Panc1 (cell line): ENCODE results near the gene PLCB1. TPM values are rescaled to one million over a fixed set of nuclear protein-coding genes. Genes with fewer than 3 reads are reported as not detected.

Experiments used
- ATAC-seq: fragments of 200-7000 bp; cut with Tn5 transposase; 2 replicates; pipeline ENCODE4 v1.9.1; 2020; ENCODE audit warnings: mild to moderate bottlenecking, moderate library complexity
- BruUV-seq: library from RNA; stranded (reverse); fragments of 400-500 nt; replicated peaks from 2 replicates; lab custom pipeline; 2021; lab: Mats Ljungman, UMichigan
- CTCF ChIA-PET: fragments of 300-600 bp; sonication (Branson Sonifier 250); formaldehyde crosslinking; loops from one replicate; lab custom pipeline; 2022; ENCODE audit warnings: antibody characterized with exemption; lab: Charles Lee
- POLR2A ChIA-PET: fragments of 300-600 bp; sonication (Branson Sonifier 250); formaldehyde crosslinking; loops from one replicate; lab custom pipeline; 2022; ENCODE audit warnings: antibody characterized with exemption; lab: Charles Lee
- DNase-seq: peaks from one replicate; pipeline ENCODE4 v3.0.0-alpha.2; 2010; ENCODE audit warnings: low read depth, low spot score
- H3K27ac ChIP-seq: 2 replicates; pipeline ENCODE4 v1.5.1; 2011; ENCODE audit warnings: mild to moderate bottlenecking, low read length, inconsistent platforms
- H3K27me3 ChIP-seq: fragments of 200-500 bp; sonication (Bioruptor generic); 2 replicates; pipeline ENCODE4 v1.6.0; 2014; ENCODE audit warnings: low read length, inconsistent platforms; ENCODE audit not compliant: control insufficient read depth, insufficient read depth
- H3K36me3 ChIP-seq: fragments of 200-500 bp; sonication (Bioruptor generic); 2 replicates; pipeline ENCODE4 v1.5.1; 2014; ENCODE audit warnings: inconsistent platforms, mild to moderate bottlenecking, low read length, moderate library complexity; ENCODE audit not compliant: control insufficient read depth, insufficient read depth
- H3K4me1 ChIP-seq: 2 replicates; pipeline ENCODE4 v1.5.1; 2011; ENCODE audit warnings: inconsistent platforms, mild to moderate bottlenecking, low read length, moderate library complexity; ENCODE audit not compliant: control insufficient read depth, insufficient read depth
- H3K4me3 ChIP-seq, 2 experiments: 2 replicates each; pipeline ENCODE4 v1.5.1; 2011 to 2012; ENCODE audit warnings: low read depth in 2 of 2, low read length in 2 of 2, mild to moderate bottlenecking in 2 of 2, inconsistent platforms in 1 of 2, moderate library complexity in 1 of 2
- H3K9me3 ChIP-seq: fragments of 200-500 bp; sonication (Bioruptor generic); 2 replicates; pipeline ENCODE4 v1.5.1; 2014; ENCODE audit warnings: low read depth, mild to moderate bottlenecking, inconsistent platforms, low read length, moderate library complexity; ENCODE audit not compliant: control insufficient read depth, insufficient read depth
- POLR2AphosphoS5 ChIP-seq: IDR thresholded peaks from 2 replicates; pipeline ENCODE4 v1.6.1; 2012; ENCODE audit warnings: mild to moderate bottlenecking, low read depth, low read length, moderate library complexity
- SIN3A ChIP-seq: IDR thresholded peaks from 2 replicates; pipeline ENCODE4 v1.6.1; 2012; ENCODE audit warnings: low read depth, mild to moderate bottlenecking, low read length, moderate library complexity, borderline replicate concordance; ENCODE audit not compliant: insufficient read depth
- TCF7L2 ChIP-seq: IDR thresholded peaks from 2 replicates; pipeline ENCODE4 v1.6.1; 2011; ENCODE audit warnings: mild to moderate bottlenecking, low read depth, low read length, inconsistent platforms
- in situ Hi-C: cut with HindIII; loops from 2 replicates; pipeline ENCODE4 v1.10.0; 2016; ENCODE audit warnings: low sequenced_read_pairs, low pct_unique_long_range_greater_than_20kb
- intact Hi-C: fragments of 100-400 bp; cut with micrococcal nuclease; formaldehyde crosslinking; loops from one replicate; pipeline ENCODE4 v1.10.0; 2022; ENCODE audit not compliant: unreplicated experiment
- total RNA-seq: library from RNA; stranded (reverse); gene quantifications from one replicate; pipeline ENCODE4 v1.2.1, GENCODE V29; 2021; ENCODE audit not compliant: unreplicated experiment
- TF ChIP-seq, protein P1 (sequence below): fragments of 450-650 bp; IDR thresholded peaks from 2 replicates; pipeline ENCODE4 v1.5.1; 2017; ENCODE audit warnings: mild to moderate bottlenecking
- TF ChIP-seq, protein P2 (sequence below), 2 experiments: IDR thresholded peaks; 2 replicates each; pipeline ENCODE4 v1.6.1; 2011 to 2012; ENCODE audit warnings: low read depth in 2 of 2, control low read depth in 1 of 2, low read length in 1 of 2, mild to moderate bottlenecking in 1 of 2, moderate library complexity in 1 of 2; ENCODE audit not compliant: insufficient read depth in 1 of 2

Gene PLCB1
- total RNA-seq, 1 experiment from 2014 or later: 0.59 TPM

DNA sequence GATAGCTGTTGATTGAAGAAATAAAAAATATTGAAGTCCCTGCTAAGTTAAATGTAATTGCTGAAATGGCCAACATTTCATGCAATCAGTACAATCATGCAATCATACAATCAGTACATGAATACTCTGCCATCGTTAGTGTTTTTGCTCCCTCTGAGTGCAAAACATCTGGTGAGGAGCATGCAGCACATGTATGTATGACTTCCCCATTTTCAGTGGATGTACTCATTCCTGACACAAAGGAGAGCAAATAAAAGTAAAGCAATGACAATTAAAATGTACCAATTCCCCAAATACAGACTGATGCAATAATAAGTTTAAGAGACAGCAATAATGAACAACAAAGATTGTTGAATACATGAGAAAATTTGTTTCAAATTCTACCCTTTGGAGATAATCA, 140.7 kb downstream of the PLCB1 start:
- POLR2A ChIA-PET: no interaction called here

DNA sequence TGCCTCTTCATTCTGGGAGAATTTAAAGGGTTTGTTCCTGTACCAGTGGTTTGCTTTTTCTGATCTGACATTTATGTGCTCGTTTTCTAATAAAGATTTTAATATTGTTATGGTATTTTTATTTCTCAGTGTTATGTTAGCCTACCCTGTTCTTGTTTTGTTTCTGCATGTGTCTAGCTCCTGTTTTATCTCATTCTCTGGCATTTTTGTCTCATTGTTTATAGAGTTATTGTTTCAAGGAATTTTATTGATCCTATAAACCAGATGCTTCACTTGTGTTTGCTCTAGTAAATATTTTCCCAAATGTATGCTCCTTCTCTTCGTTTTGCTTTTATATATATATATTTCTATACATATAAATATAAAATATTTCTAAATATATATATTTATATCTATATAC, 152.8 kb downstream of the PLCB1 start:
- DNase-seq (no peak), ATAC-seq (no peak)
- no peaks in the 10 kb centered on the region for H3K36me3 ChIP-seq
- no peak overlapping the region for H3K27ac ChIP-seq
- in situ Hi-C loops (no loop called here), intact Hi-C loops (no loop called here)
- CTCF ChIA-PET: no interaction called here
- no peaks in the 10 kb centered on the region for H3K27me3 ChIP-seq
- H3K4me1 ChIP-seq: no peaks in the 10 kb centered on the region
- H3K9me3 ChIP-seq: no peaks in the 10 kb centered on the region
- no peak overlapping the region for H3K4me3 ChIP-seq
- no peak for TF ChIP-seq POLR2AphosphoS5
- TF ChIP-seq, protein P1, sequence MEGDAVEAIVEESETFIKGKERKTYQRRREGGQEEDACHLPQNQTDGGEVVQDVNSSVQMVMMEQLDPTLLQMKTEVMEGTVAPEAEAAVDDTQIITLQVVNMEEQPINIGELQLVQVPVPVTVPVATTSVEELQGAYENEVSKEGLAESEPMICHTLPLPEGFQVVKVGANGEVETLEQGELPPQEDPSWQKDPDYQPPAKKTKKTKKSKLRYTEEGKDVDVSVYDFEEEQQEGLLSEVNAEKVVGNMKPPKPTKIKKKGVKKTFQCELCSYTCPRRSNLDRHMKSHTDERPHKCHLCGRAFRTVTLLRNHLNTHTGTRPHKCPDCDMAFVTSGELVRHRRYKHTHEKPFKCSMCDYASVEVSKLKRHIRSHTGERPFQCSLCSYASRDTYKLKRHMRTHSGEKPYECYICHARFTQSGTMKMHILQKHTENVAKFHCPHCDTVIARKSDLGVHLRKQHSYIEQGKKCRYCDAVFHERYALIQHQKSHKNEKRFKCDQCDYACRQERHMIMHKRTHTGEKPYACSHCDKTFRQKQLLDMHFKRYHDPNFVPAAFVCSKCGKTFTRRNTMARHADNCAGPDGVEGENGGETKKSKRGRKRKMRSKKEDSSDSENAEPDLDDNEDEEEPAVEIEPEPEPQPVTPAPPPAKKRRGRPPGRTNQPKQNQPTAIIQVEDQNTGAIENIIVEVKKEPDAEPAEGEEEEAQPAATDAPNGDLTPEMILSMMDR: no peak
- TF ChIP-seq TCF7L2: no peak
- no peak for TF ChIP-seq SIN3A
- TF ChIP-seq, protein P2, sequence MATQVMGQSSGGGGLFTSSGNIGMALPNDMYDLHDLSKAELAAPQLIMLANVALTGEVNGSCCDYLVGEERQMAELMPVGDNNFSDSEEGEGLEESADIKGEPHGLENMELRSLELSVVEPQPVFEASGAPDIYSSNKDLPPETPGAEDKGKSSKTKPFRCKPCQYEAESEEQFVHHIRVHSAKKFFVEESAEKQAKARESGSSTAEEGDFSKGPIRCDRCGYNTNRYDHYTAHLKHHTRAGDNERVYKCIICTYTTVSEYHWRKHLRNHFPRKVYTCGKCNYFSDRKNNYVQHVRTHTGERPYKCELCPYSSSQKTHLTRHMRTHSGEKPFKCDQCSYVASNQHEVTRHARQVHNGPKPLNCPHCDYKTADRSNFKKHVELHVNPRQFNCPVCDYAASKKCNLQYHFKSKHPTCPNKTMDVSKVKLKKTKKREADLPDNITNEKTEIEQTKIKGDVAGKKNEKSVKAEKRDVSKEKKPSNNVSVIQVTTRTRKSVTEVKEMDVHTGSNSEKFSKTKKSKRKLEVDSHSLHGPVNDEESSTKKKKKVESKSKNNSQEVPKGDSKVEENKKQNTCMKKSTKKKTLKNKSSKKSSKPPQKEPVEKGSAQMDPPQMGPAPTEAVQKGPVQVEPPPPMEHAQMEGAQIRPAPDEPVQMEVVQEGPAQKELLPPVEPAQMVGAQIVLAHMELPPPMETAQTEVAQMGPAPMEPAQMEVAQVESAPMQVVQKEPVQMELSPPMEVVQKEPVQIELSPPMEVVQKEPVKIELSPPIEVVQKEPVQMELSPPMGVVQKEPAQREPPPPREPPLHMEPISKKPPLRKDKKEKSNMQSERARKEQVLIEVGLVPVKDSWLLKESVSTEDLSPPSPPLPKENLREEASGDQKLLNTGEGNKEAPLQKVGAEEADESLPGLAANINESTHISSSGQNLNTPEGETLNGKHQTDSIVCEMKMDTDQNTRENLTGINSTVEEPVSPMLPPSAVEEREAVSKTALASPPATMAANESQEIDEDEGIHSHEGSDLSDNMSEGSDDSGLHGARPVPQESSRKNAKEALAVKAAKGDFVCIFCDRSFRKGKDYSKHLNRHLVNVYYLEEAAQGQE (IDR thresholded peaks at IDR 0.05; ENCODE audit: insufficient read depth in 1 of 2, low read depth in 2 of 2, low read length in 1 of 2): no peak
- no TSS peak for BruUV-seq
- POLR2A ChIA-PET: no interaction called here

More for the DNA sequence above, 140.7 kb downstream of the PLCB1 start:
- Histone ChIP-seq H3K27ac (no peak overlapping the region), H3K9me3 (no peaks in the 10 kb centered on the region), H3K27me3 (no peaks in the 10 kb centered on the region), H3K36me3 (no peaks in the 10 kb centered on the region), H3K4me1 (no peaks in the 10 kb centered on the region), H3K4me3 (no peak overlapping the region)
- TF ChIP-seq TCF7L2 (no peak), POLR2AphosphoS5 (no peak), SIN3A (no peak)
- TF ChIP-seq, protein P2 (IDR thresholded peaks at IDR 0.05; ENCODE audit: insufficient read depth in 1 of 2, low read depth in 2 of 2, low read length in 1 of 2): no peak
- TF ChIP-seq, protein P1: no peak
- ATAC-seq (no peak), DNase-seq (no peak)
- CTCF ChIA-PET: no interaction called here
- intact Hi-C loops: no loop called here
- in situ Hi-C loops: no loop called here
- BruUV-seq: no TSS peak
